ENCODE results near the gene CEACAM6. TPM values are rescaled to one million over a fixed set of nuclear protein-coding genes. Genes with fewer than 3 reads are reported as not detected.
"Not testable (repeated sequence)": the region's sequence is repeated elsewhere in the genome, so short reads cannot be mapped to it uniquely, and the experiment has no call there.

CEACAM6 gene
- total and polyA plus RNA-seq, 2 experiments from 2014 or later, result not detected

GRCh38 chr19:41787055-41787454 is 31.7 kb downstream of the CEACAM6 start:
- peaks cover 18% of the 10 kb centered on the region for H3K27me3 Mint-ChIP-seq (ENCODE audit: insufficient read depth, low read depth, poor library complexity)
- no peak overlapping the region for H3K27ac Mint-ChIP-seq
- peaks cover 18% of the 10 kb centered on the region; the same call in 1 of the 2 replicates for H3K27me3 ChIP-seq (ENCODE audit: insufficient read depth)

GRCh38 chr19:41788518-41788917 is 33.2 kb downstream of the CEACAM6 start:
- H3K9me3 Mint-ChIP-seq; ATAC-seq; H3K4me3 ChIP-seq; H3K4me3 Mint-ChIP-seq; H3K27ac Mint-ChIP-seq; H3K9me2 ChIP-seq (ENCODE audit: insufficient read depth); H3K4me1 ChIP-seq (ENCODE audit: insufficient read depth); DNase-seq (ENCODE audit: low spot score); H3F3A ChIP-seq (replicated peaks; ENCODE audit: low read depth); H3K79me2 ChIP-seq (replicated peaks; ENCODE audit: insufficient read depth); H3K36me3 ChIP-seq (ENCODE audit: insufficient read depth); H3K36me3 Mint-ChIP-seq (ENCODE audit: low read depth); H3K27ac ChIP-seq (ENCODE audit: low read depth); H2AFZ ChIP-seq; H4K20me1 ChIP-seq (replicated peaks; ENCODE audit: insufficient read depth); H3K4me2 ChIP-seq: not testable (repeated sequence)
- peaks cover 18% of the 10 kb centered on the region; the same call in 1 of the 2 replicates for H3K27me3 ChIP-seq (ENCODE audit: insufficient read depth)
- Mint-ChIP-seq H3K4me1 (peaks cover 12% of the 10 kb centered on the region), H3K27me3 (ENCODE audit: insufficient read depth, low read depth, poor library complexity) (peaks cover 21% of the 10 kb centered on the region)

More at GRCh38 chr19:41787055-41787454, 31.7 kb downstream of the CEACAM6 start:
- ATAC-seq, result no peak
- no peak for DNase-seq (ENCODE audit: low spot score)
- H2AFZ ChIP-seq, result no peak overlapping the region
- peaks cover 10% of the 10 kb centered on the region for H3K4me1 Mint-ChIP-seq
- no peaks in the 10 kb centered on the region for H4K20me1 ChIP-seq (replicated peaks; ENCODE audit: insufficient read depth)
- H3F3A ChIP-seq (replicated peaks; ENCODE audit: low read depth), result no peaks in the 10 kb centered on the region
- H3K4me3 Mint-ChIP-seq, result no peak overlapping the region
- no peak overlapping the region for H3K4me3 ChIP-seq
- no peaks in the 10 kb centered on the region for H3K9me2 ChIP-seq (ENCODE audit: insufficient read depth)
- H3K36me3 Mint-ChIP-seq (ENCODE audit: low read depth), result no peaks in the 10 kb centered on the region
- H3K27ac ChIP-seq (ENCODE audit: low read depth), result no peak overlapping the region
- H3K4me1 ChIP-seq (ENCODE audit: insufficient read depth), result no peaks in the 10 kb centered on the region
- no peaks in the 10 kb centered on the region for H3K9me3 Mint-ChIP-seq
- H3K79me2 ChIP-seq (replicated peaks; ENCODE audit: insufficient read depth), result no peaks in the 10 kb centered on the region
- no peak overlapping the region for H3K4me2 ChIP-seq
- no peaks in the 10 kb centered on the region for H3K36me3 ChIP-seq (ENCODE audit: insufficient read depth)
- TF ChIP-seq, protein P1, sequence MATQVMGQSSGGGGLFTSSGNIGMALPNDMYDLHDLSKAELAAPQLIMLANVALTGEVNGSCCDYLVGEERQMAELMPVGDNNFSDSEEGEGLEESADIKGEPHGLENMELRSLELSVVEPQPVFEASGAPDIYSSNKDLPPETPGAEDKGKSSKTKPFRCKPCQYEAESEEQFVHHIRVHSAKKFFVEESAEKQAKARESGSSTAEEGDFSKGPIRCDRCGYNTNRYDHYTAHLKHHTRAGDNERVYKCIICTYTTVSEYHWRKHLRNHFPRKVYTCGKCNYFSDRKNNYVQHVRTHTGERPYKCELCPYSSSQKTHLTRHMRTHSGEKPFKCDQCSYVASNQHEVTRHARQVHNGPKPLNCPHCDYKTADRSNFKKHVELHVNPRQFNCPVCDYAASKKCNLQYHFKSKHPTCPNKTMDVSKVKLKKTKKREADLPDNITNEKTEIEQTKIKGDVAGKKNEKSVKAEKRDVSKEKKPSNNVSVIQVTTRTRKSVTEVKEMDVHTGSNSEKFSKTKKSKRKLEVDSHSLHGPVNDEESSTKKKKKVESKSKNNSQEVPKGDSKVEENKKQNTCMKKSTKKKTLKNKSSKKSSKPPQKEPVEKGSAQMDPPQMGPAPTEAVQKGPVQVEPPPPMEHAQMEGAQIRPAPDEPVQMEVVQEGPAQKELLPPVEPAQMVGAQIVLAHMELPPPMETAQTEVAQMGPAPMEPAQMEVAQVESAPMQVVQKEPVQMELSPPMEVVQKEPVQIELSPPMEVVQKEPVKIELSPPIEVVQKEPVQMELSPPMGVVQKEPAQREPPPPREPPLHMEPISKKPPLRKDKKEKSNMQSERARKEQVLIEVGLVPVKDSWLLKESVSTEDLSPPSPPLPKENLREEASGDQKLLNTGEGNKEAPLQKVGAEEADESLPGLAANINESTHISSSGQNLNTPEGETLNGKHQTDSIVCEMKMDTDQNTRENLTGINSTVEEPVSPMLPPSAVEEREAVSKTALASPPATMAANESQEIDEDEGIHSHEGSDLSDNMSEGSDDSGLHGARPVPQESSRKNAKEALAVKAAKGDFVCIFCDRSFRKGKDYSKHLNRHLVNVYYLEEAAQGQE (IDR thresholded peaks at IDR 0.05; ENCODE audit: unreplicated experiment), result no peak

GRCh38 chr19:41789053-41789452 is 33.7 kb downstream of the CEACAM6 start:
- H3F3A ChIP-seq (replicated peaks; ENCODE audit: low read depth); H3K27ac Mint-ChIP-seq; H3K4me2 ChIP-seq; DNase-seq (ENCODE audit: low spot score); H3K4me3 Mint-ChIP-seq; H3K9me3 Mint-ChIP-seq; H3K79me2 ChIP-seq (replicated peaks; ENCODE audit: insufficient read depth); H2AFZ ChIP-seq; H3K4me1 ChIP-seq (ENCODE audit: insufficient read depth); H3K36me3 ChIP-seq (ENCODE audit: insufficient read depth); H3K36me3 Mint-ChIP-seq (ENCODE audit: low read depth); ATAC-seq; H3K27ac ChIP-seq (ENCODE audit: low read depth); H3K4me3 ChIP-seq; H3K9me2 ChIP-seq (ENCODE audit: insufficient read depth); H4K20me1 ChIP-seq (replicated peaks; ENCODE audit: insufficient read depth): not testable (repeated sequence)
- peaks cover 21% of the 10 kb centered on the region for H3K27me3 Mint-ChIP-seq (ENCODE audit: insufficient read depth, low read depth, poor library complexity)
- peaks cover 18% of the 10 kb centered on the region; the same call in 1 of the 2 replicates for H3K27me3 ChIP-seq (ENCODE audit: insufficient read depth)
- H3K4me1 Mint-ChIP-seq, result peaks cover 12% of the 10 kb centered on the region

All from GM23338 (cell line).